HG03196 (cell line): Measurements from ENCODE around the gene FHIT.
A peak's percentile ranks its signal among the peaks of the same experiment; 100 is the strongest.
"Not testable (repeated sequence)": the region's sequence is repeated elsewhere in the genome, so short reads cannot be mapped to it uniquely, and the experiment has no call there.

ENCODE experiments used
- ATAC-seq: cut with Tn5 transposase; IDR thresholded peaks from one replicate; pipeline ENCODE4 v1.9.1; 2021; ENCODE audit not compliant: unreplicated experiment

The FHIT gene

DNA sequence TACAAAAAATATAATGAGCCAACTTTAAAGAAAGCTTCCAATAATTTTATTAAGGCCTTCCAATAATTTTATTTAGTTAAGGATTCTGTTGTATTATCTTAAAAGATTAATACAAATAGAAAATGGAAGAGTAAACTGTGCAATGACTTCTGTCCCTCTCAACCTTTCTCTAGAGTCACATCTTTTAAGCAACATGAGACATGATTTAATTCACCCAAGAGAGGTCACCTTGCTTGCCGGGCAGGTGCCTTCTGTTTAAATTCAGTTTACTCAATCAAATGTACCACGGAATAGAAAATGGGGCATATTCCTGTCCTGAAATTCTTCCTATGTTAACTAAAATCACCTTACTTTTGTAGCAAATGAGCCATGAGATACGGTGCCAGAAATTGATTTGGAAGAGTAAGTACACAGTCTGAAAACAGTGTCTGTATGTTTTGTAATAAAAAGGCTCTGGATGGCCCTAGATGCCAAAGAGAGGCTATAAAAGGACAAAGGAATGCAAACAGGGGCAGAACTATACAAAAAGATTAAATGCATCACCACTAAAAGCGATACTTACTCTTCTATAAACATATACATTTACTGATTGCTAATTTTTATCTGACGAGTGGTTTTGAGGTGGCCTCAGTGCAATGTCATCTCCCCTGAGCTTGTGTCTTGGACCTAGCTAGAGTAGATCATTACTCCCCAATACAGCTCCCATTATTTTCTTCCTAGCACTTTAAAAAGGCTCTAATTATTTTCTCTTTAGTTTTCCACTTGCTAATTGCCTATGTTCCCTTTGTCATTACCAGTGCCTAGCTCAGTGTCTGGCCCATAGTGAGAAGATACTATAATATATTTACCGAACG lies 134.0 kb downstream of the FHIT start:
- no peak for ATAC-seq

DNA sequence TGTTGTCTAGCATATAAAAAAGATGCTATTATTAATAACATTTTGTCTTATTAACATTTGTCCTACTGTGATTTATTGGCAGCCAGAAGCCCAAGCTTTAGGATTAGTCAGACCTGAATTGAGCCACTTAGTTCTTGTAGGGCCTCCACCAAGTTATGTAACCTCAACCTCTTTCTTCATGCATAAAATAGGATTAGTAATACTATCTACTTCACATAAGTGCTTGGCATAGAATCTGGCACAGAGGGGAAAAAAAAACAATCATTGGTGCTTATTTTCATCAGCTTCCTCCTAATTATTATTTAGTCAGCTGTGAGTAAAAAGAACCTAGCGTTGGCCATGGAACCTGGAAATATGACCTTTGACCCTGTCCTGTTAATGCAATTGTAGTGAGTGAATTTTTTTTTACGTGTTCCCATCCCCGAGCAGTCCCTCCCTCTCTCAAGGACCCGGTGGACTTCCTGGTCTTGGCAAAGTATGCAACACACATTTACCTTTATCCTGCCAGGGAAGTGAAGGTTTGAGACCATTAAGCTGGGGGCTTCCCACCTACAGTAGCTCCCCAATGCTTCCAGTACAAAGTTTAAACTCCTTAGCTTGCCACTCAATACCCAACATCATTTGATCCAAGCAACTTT lies 136.8 kb downstream of the FHIT start:
- ATAC-seq: no peak

DNA sequence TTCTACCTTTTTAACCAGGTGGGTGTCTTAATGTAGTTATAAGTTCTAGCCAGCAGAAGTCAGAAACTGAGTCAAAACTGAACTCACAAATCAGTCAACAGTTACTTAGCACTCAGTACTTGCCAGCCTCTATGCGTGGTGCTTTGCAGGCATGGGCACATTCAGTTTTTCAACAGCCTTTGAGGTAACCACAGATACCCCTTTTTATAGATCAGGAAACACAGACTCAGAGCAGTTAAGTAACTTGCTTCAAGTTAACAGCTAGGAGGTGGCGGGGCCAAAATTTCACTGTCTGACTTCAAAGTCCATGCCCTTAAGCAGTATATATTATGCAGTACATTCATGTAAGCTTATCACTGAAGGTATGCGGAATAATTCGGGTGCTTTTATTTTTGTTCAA lies 139.4 kb downstream of the FHIT start:
- peak; percentile 68 for ATAC-seq

DNA sequence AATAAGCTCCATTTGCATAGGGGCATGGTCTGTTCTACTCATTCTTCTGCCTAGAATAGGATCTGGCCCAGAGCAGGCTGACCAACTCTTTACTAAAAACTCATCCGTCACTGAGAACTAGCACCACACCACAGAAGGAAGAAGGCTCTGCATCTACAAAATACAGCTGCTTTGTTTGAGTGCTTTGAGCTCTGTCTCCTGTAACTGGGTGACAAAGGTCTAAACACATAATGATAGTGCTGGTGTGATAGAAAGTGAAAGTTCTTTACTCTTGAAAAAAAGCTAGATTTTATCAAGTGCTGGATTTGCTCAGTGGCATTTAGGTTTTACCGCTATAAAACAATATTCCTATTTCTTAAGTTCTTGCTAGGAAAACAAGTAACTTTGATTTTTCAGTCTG lies 140.7 kb downstream of the FHIT start:
- no peak for ATAC-seq

DNA sequence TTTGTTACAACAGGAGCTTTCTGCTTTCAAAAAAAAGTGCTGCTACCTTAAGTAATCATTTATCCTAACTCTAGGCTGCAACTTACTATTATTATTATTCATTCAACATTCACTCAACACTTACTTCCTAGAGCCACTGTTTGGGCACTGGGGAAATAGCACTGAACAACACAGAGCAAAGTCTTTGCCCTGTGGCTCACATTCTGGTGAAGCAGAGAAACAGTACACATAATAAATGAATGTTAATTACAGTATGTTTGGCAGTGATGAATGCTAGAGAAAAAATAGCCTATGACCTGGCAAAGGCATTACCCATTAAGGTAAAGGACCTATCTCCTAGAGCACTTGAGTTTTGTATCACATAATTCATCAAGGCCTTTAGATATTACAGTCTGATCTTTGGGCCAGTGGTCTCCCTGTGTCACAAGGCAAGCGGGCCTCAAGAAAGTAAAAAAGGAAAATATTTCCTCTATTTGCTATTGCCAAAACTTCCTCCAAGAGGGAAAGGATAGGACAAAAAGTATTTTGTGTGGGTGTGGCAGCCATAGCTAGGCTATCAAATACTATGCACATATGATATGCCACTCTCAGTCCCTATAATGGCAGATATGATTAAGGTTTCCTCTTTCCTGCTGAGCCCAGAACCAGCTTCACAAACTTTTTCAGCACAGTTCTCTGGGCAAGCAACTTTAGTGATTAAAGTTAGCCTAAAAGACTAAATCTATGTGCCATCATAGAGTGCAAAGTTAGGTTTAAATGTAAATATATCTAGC lies 142.8 kb downstream of the FHIT start:
- no peak for ATAC-seq

DNA sequence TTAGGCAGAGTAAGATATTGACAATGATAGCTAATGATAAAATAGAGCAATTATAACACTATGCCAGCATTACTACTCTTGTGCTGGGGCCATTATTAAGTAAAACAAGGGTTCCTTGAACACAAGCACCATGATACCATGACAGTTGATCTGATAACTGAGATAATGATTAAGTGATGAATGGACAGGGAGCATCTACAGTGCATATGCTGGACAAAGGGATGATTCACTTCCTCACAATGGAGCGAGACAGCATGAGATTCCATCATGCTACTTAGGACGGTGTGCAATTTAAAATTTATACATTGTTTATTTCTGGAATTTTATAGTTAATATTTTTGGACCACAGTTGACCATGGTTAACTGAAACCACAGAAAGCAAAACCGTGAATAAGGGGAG lies 156.6 kb downstream of the FHIT start:
- ATAC-seq: no peak

DNA sequence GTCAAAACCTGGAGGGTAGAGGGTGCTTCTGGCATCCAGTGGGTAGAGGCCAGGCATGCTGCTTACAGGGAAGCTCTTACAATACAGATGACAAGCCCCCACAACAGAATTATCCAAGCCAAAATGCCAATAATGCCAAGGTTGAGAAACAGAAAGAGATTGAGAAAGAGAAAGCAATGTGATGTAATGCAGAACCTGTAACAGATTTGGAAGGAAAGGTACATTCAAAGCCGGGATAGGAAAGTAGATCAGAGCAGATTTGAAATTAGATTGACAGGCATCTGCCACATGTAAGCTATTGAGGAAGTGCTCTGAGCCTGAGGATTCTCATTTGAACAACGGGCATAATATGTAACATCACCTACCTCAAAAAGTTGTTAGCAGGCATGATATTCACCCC lies 157.9 kb downstream of the FHIT start:
- no peak for ATAC-seq

DNA sequence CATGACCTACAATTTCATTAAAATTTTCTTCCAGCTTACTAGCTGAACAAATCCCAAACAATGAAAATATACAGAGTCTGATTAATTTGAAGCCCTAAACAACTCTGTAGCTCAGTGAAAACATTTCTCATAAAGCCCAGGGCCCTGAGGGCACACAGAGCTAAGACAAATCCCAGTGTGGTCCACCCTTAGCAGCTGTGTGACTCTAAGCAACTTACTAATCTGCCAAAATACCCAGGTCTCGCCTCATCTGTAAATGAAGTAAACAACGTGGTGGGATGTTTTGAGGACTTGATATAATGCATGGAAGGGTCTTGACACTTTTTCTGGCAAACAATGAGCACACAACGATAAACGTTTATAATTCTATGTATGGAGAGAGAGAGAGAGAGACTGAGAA lies 158.4 kb downstream of the FHIT start:
- no peak for ATAC-seq

DNA sequence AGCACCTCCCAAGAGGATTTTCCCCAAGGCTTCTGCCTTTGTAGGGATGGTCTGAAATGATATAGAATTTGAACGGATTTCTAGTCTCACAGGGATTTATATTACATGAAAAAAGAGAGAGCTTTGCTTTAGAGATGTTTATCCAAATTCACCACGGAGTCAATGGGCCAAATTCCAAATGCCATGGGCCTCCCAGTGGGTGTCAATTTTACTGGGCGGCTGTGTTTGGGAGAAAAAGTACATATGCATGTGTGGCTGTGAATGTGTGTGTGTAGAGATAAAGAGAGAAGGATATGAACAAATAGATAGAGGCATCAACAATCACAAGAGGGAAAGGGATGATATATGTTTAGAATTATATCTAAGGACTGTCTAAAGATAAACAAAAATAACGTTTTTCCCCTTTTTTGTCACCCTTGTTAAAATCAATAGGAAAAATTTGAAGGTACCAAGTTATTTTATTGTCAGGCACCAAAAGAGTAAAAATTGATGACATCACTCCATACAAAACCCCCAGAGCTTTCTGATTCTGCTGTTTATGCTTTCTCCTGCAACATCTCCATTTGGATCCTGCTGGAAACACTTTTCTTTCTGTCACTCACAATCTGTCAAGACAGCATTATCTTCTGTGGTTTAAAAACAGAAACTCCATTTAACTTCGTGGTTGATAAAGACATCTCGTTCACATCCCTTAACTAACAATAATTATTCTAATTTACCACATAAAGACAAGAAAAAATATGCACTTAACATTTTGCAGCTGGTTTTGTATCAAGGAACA lies 160.7 kb downstream of the FHIT start:
- ATAC-seq: no peak

DNA sequence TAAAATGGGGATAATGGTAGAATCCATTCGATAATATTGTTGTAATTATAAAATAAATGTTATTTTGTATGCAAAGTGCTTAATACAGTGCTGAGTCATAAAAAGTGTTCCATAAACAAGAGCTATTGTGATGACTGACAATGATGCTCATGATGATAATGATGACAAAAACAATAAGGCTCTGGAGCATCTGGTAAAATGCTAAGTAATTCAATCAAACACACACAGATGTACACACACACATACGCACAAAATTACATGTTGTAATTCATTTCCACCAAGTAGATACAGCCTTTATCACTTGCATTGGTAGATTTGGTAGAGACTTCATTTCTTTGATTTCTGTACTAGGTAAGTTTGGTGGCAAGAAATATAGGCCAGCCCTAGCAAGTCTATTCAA lies 163.8 kb downstream of the FHIT start:
- no peak for ATAC-seq

DNA sequence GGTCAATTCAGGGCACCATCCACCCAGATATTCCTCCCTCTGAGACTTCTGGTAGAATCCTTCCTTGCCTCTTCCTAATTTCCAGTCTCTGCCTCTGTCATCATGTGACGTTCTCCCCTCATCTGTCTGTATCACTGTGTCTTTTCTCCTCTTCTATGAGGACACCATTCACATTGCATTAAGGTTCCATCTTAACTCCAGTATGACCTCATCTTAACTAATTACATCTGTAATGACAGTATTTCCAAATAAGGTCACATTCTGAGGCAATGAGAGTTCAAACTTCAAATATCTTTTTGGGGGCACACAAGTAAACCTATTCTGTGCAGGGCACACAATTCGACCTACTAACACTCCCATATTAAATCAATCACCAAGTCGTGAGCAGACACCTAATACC lies 169.7 kb downstream of the FHIT start:
- no peak for ATAC-seq

DNA sequence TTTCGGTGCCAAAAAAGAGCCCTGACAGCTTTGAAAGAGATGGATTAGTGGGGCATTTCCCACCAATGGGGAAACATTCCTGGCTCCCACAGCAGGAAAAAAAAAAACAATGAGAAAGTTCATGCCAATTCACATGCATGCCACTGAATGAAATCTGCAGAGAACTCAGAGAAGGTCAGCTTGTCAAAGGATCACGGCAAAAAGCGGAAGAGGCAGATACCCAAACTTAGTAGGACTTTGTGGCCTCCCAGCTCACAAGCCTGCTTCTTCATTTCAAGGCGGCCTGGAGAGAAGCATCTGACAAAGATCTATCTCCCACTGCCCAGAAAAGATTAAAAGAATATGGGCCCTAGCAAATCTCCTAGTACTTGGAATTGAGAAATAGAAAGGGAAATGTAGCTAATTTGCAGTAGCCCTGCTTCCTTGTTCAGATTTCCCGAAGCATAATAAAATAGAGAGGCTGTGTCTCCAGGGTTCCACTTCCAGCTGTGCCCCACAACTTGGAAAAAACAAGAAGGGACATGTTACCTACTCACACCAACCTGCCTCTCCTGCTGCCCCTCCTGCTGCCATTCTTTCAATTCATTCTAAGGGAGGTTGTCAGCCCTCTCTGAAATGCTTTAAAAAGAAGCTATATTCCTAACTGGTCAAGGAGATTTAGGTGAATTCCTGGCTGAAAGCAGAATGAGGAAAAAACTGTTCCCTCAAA lies 170.4 kb downstream of the FHIT start:
- no peak for ATAC-seq

DNA sequence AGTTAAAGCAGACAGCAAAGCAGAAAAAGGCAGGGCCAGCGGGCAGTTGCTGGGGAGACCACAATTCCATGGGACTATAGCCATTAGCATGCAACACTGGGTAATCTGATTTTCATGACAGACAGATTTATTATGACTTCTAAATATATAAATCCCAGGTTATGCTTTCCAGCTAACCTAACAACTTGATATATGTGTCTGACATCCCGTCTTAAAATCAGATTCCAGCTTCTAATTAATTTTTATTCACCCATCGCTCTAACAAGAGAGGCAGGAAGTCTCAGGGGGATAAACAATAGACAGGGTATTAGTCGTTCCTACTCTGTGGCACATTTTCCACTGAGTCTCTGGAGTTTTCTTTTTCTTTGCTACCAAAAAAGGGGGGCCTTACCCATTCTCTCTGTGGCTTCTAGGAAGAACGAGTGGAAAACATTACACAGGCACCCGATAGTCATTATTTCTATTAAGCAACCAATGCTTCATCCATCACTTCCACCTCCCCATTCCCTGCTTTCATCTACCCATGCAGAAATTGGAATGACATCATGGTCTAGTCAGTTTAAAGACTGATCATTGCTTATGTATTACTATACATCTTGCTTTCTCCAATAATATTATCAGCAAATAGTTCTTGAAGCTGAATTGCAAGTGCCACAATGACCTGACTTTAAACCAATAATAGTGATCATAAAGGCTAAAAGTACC lies 173.1 kb downstream of the FHIT start:
- ATAC-seq: no peak

DNA sequence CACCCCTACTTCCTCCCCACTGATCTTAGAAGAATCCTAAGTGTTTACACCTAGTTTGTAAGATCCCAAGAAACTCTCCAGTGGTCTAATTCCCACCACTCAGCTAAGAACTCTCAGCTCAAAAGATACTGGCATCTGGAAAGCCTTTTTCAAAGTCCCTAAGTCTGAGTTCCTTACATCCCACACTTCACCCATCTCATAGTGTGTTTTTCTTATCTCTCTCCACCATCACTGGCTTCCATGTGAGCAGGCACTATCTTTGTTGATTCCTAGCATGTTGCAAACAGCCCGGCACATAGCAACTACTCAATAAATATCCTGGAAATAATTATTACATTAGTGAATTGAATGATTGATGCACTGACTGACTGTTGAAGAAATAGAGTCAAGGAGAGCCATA lies 173.7 kb downstream of the FHIT start:
- no peak for ATAC-seq

DNA sequence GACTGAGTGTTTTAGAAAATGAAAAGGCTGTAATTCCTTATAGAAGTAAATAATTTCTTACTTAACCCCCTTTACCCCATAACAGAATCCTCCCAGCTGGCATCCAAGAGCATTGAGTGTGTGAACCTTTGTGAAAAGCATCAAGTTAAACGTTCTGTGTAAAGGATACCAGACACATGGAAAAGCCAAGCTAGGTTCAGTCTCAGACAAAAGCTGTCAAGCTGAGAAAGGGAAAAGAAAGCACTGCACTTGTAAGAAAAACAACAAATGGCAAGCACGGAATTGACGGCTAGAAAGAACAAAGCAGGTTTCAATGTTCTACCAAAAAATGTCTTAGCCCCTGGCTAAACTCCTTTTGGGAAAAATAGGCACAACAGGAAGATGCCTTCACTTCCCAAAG lies 176.5 kb downstream of the FHIT start:
- ATAC-seq: no peak

DNA sequence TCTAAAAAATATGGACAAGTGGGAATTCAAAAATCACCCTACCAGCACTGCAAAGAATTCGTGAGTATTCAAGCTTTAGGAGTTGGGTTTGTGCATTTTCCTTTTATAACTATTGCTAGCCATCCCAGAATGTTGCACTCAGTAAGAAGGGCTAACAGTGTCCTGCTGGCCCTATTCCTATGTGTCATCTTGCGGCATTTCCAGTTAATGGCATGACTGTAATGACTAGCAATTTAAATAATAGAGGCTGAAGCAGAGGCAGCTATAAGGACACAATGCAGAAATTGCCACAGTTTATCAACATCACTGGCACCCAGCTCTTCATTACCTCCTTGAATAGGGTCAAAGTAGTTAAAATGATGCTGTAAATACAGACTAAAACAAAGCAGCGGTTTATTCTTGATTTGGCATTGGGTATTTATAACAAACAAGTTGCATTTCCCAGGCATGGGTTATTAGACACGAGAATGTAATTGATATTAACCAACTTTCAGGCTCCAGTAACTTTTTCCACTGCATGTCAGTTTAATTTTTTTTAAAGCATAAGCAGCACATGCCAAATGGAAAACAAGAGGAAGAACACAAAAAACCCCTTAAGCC lies 177.6 kb downstream of the FHIT start:
- ATAC-seq: no peak

DNA sequence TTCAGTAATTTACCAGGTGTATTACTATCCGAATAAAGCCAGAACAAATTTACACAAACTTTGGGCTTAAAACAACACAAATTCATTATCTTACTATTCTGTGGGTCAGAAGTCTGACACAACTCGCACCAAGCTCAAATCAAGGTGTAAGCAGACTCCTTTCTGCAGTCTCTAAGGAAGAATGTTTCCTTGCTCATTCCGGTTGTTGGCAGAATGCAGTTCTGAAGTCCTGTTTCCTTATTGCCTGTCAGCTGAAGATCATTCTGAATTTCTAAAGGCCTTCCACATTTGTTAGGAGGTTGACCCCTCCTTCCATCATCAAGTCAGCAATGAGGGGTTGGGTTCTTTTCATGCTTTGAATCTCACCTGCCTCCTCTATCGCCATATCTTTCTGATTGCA lies 183.2 kb downstream of the FHIT start:
- ATAC-seq: no peak

DNA sequence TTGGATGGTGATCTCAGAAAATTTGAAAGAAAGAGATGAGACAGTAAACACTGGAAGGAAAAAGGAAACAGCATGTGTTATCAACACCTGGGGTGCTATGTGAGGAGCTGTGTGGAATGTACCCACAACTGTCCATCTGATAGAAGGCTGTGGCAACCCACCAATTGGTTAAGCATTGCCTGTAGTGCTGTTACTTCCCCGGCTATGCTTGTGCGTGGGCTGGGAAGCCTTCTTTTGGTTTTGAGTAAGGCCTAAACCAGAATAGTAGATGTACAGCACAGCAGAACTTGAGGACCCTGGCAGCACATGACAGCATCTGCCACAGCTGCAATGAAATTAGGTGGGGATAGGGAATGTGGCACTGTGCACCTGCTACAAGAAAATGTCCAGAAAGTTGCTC lies 184.5 kb downstream of the FHIT start:
- no peak for ATAC-seq

DNA sequence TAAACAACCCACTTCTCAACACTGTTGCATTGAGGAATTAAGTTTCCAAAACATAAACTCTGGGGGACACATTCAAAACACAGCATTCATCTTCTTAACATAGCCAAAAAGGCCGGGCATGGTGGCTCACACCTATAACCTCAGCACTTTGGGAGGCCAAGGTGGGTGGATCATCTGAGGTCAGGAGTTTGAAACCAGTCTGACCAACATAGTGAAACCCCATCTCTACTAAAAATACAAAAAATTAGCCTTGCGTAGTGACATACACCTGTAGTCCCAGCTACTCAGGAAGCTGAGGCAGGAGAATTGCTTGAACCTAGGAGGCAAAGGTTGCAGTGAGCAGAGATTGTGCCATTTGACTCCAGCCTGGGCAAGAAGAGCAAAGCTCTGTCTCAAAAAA lies 185.0 kb downstream of the FHIT start:
- not testable (repeated sequence) for ATAC-seq
